ENCODE measurements around the gene SYNGR1.
"Not testable (repeated sequence)": the region's sequence is repeated elsewhere in the genome, so short reads cannot be mapped to it uniquely, and the experiment has no call there.

SYNGR1 gene

GRCh38 chr22:39317084-39317774, 32.6 kb upstream of the SYNGR1 start:
- DNase-seq (ENCODE audit: low read depth, low spot score), result no peak

- DNase-seq (ENCODE audit: low read depth, low spot score), result no peak
These were observed 31.9 kb upstream of the SYNGR1 start for GRCh38 chr22:39317775-39318506.

GRCh38 chr22:39318507-39319283, 31.1 kb upstream of the SYNGR1 start:
- DNase-seq (ENCODE audit: low read depth, low spot score), result no peak

- DNase-seq (ENCODE audit: low read depth, low spot score), result peak; percentile 98
These were observed 30.3 kb upstream of the SYNGR1 start, which contains the start of gene RPL3 for GRCh38 chr22:39319284-39320022. TSS of gene RPL3 (minus strand) at chr22:39319623. CDS start at chr22:39319597, 26 bp downstream.

- DNase-seq (ENCODE audit: low read depth, low spot score), result peak; percentile 72
These were observed 29.2 kb upstream of the SYNGR1 start for GRCh38 chr22:39320616-39321029.

- DNase-seq (ENCODE audit: low read depth, low spot score), result no peak
These were observed 24.3 kb upstream of the SYNGR1 start for GRCh38 chr22:39325392-39325932.

GRCh38 chr22:39327995-39328754, 21.6 kb upstream of the SYNGR1 start:
- DNase-seq (ENCODE audit: low read depth, low spot score), result peak; percentile 14

- not testable (repeated sequence) for DNase-seq (ENCODE audit: low read depth, low spot score)
These were observed 19.2 kb upstream of the SYNGR1 start for GRCh38 chr22:39330553-39330952.

GRCh38 chr22:39332441-39333064, 17.2 kb upstream of the SYNGR1 start:
- DNase-seq (ENCODE audit: low read depth, low spot score), result no peak

GRCh38 chr22:39336411-39336810, 13.4 kb upstream of the SYNGR1 start:
- DNase-seq (ENCODE audit: low read depth, low spot score), result no peak

GRCh38 chr22:39339775-39340174, 10.0 kb upstream of the SYNGR1 start:
- not testable (repeated sequence) for DNase-seq (ENCODE audit: low read depth, low spot score)

GRCh38 chr22:39341179-39341578, 8.6 kb upstream of the SYNGR1 start:
- peak; percentile 15 for DNase-seq (ENCODE audit: low read depth, low spot score)

GRCh38 chr22:39343259-39344045, 6.3 kb upstream of the SYNGR1 start:
- peak; percentile 82 for DNase-seq (ENCODE audit: low read depth, low spot score)

- no peak for DNase-seq (ENCODE audit: low read depth, low spot score)
These were observed 5.8 kb upstream of the SYNGR1 start for GRCh38 chr22:39344046-39344390.

GRCh38 chr22:39345231-39345630, 4.6 kb upstream of the SYNGR1 start:
- DNase-seq (ENCODE audit: low read depth, low spot score), result no peak

- DNase-seq (ENCODE audit: low read depth, low spot score), result no peak
These were observed 784 bp upstream of the SYNGR1 start for GRCh38 chr22:39348909-39349505.

- DNase-seq (ENCODE audit: low read depth, low spot score), result no peak
These were observed 255 bp upstream of the SYNGR1 start for GRCh38 chr22:39349506-39349966.

- DNase-seq (ENCODE audit: low read depth, low spot score), result peak; percentile 21
These were observed 1.2 kb downstream of the SYNGR1 start for GRCh38 chr22:39350757-39351688.
